ENCODE measurements around the gene ZFAND3.

Gene ZFAND3

GRCh38 chr6:38068854-38069590 lies 249.5 kb downstream of the ZFAND3 start:
- Histone ChIP-seq H2AFZ (ENCODE audit: low read length) (no peak overlapping the region), H3K9me3 (replicated peaks; ENCODE audit: insufficient read depth, low read length) (no peaks in the 10 kb centered on the region), H3K4me3 (ENCODE audit: low read length) (no peak overlapping the region), H3F3A (ENCODE audit: insufficient read depth, low read length) (no peaks in the 10 kb centered on the region), H3K4me2 (ENCODE audit: low read depth, low read length) (no peak overlapping the region), H3K36me3 (replicated peaks; ENCODE audit: insufficient read depth, low read length) (no peaks in the 10 kb centered on the region), H3K9ac (ENCODE audit: low read length) (no peak overlapping the region), H3K27ac (ENCODE audit: low read length) (no peak overlapping the region), H3K4me1 (ENCODE audit: low read length) (no peaks in the 10 kb centered on the region), H3K27me3 (replicated peaks; ENCODE audit: insufficient read depth, low read length) (no peaks in the 10 kb centered on the region), H3K9me2 (replicated peaks; ENCODE audit: insufficient read depth, low read length) (no peaks in the 10 kb centered on the region), H4K20me1 (ENCODE audit: insufficient read depth, low read length) (no peaks in the 10 kb centered on the region), H3K79me2 (ENCODE audit: low read length) (no peaks in the 10 kb centered on the region)
- no peak for TF ChIP-seq EZH2phosphoT487 (IDR thresholded peaks at IDR 0.05; ENCODE audit: low read length)
- no peak for DNase-seq

DNA sequence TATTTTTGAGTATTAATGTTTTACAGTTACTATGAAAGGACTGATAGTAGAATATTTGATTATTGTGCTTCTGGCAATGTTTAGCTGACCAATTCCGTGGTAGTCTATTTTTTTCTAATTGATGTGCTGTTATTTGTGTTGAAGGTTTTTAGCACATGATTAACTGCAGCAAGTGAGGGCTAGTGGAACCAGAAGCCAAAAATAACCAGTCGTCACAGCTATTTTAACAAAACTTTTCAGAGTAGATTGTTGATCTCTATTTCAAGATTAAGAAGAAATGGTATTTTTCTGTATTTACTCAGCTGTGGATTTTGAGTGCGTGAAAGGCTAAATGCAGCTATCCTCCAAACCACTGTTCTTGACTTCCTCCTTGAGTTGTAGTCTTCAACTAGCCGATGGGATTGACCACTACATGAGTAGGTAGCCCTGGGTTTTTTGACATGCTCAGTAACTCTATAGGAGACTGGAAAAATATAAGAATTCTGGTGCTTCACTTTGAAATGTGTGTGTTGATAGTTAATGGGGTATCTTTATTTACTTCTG lies 258.0 kb downstream of the ZFAND3 start:
- Histone ChIP-seq H3K9me2 (replicated peaks; ENCODE audit: insufficient read depth, low read length) (no peaks in the 10 kb centered on the region), H3K4me2 (ENCODE audit: low read depth, low read length) (no peak overlapping the region), H3K9ac (ENCODE audit: low read length) (no peak overlapping the region), H3K27me3 (replicated peaks; ENCODE audit: insufficient read depth, low read length) (no peaks in the 10 kb centered on the region), H3K79me2 (ENCODE audit: low read length) (no peaks in the 10 kb centered on the region), H3K36me3 (replicated peaks; ENCODE audit: insufficient read depth, low read length) (no peaks in the 10 kb centered on the region), H3K27ac (ENCODE audit: low read length) (no peak overlapping the region), H3F3A (ENCODE audit: insufficient read depth, low read length) (no peaks in the 10 kb centered on the region), H3K9me3 (replicated peaks; ENCODE audit: insufficient read depth, low read length) (no peaks in the 10 kb centered on the region), H4K20me1 (ENCODE audit: insufficient read depth, low read length) (no peaks in the 10 kb centered on the region), H3K4me3 (ENCODE audit: low read length) (no peak overlapping the region), H2AFZ (ENCODE audit: low read length) (no peak overlapping the region), H3K4me1 (ENCODE audit: low read length) (no peaks in the 10 kb centered on the region)
- no peak for DNase-seq
- TF ChIP-seq, protein P1, sequence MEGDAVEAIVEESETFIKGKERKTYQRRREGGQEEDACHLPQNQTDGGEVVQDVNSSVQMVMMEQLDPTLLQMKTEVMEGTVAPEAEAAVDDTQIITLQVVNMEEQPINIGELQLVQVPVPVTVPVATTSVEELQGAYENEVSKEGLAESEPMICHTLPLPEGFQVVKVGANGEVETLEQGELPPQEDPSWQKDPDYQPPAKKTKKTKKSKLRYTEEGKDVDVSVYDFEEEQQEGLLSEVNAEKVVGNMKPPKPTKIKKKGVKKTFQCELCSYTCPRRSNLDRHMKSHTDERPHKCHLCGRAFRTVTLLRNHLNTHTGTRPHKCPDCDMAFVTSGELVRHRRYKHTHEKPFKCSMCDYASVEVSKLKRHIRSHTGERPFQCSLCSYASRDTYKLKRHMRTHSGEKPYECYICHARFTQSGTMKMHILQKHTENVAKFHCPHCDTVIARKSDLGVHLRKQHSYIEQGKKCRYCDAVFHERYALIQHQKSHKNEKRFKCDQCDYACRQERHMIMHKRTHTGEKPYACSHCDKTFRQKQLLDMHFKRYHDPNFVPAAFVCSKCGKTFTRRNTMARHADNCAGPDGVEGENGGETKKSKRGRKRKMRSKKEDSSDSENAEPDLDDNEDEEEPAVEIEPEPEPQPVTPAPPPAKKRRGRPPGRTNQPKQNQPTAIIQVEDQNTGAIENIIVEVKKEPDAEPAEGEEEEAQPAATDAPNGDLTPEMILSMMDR (IDR thresholded peaks at IDR 0.05; ENCODE audit: low read length) = no peak
- TF ChIP-seq EZH2 (optimal IDR thresholded peaks at IDR 0.05; ENCODE audit: low read depth, low read length) (no peak), EZH2phosphoT487 (IDR thresholded peaks at IDR 0.05; ENCODE audit: low read length) (no peak)

- H3K9ac ChIP-seq (ENCODE audit: low read length) = no peak overlapping the region
- no peak overlapping the region for H3K27ac ChIP-seq (ENCODE audit: low read length)
- no peaks in the 10 kb centered on the region for H4K20me1 ChIP-seq (ENCODE audit: insufficient read depth, low read length)
- H3K4me2 ChIP-seq (ENCODE audit: low read depth, low read length) = no peak overlapping the region
- no peak for DNase-seq
- no peaks in the 10 kb centered on the region for H3K4me1 ChIP-seq (ENCODE audit: low read length)
- no peaks in the 10 kb centered on the region for H3K27me3 ChIP-seq (replicated peaks; ENCODE audit: insufficient read depth, low read length)
- H3K79me2 ChIP-seq (ENCODE audit: low read length) = no peaks in the 10 kb centered on the region
- TF ChIP-seq, protein P1 (IDR thresholded peaks at IDR 0.05; ENCODE audit: low read length) = no peak
- H3K36me3 ChIP-seq (replicated peaks; ENCODE audit: insufficient read depth, low read length) = no peaks in the 10 kb centered on the region
- no peaks in the 10 kb centered on the region for H3K9me2 ChIP-seq (replicated peaks; ENCODE audit: insufficient read depth, low read length)
- H3K4me3 ChIP-seq (ENCODE audit: low read length) = no peak overlapping the region
- H2AFZ ChIP-seq (ENCODE audit: low read length) = no peak overlapping the region
- no peaks in the 10 kb centered on the region for H3F3A ChIP-seq (ENCODE audit: insufficient read depth, low read length)
- H3K9me3 ChIP-seq (replicated peaks; ENCODE audit: insufficient read depth, low read length) = no peaks in the 10 kb centered on the region; the same call in 1 of the 2 replicates
Observed at GRCh38 chr6:38078671-38079070, 259.1 kb downstream of the ZFAND3 start.

GRCh38 chr6:38079107-38079506 lies 259.6 kb downstream of the ZFAND3 start:
- no peak overlapping the region for H3K27ac ChIP-seq (ENCODE audit: low read length)
- TF ChIP-seq EZH2phosphoT487 (IDR thresholded peaks at IDR 0.05; ENCODE audit: low read length) = no peak
- TF ChIP-seq, protein P1 (IDR thresholded peaks at IDR 0.05; ENCODE audit: low read length) = no peak
- TF ChIP-seq EZH2 (optimal IDR thresholded peaks at IDR 0.05; ENCODE audit: low read depth, low read length) = no peak
- DNase-seq = no peak

More at GRCh38 chr6:38079107-38079506, 259.6 kb downstream of the ZFAND3 start:
- no peak overlapping the region for H3K4me2 ChIP-seq (ENCODE audit: low read depth, low read length)
- no peaks in the 10 kb centered on the region for H3K9me2 ChIP-seq (replicated peaks; ENCODE audit: insufficient read depth, low read length)
- no peaks in the 10 kb centered on the region for H3K4me1 ChIP-seq (ENCODE audit: low read length)
- H3K36me3 ChIP-seq (replicated peaks; ENCODE audit: insufficient read depth, low read length) = no peaks in the 10 kb centered on the region
- H3F3A ChIP-seq (ENCODE audit: insufficient read depth, low read length) = no peaks in the 10 kb centered on the region
- no peaks in the 10 kb centered on the region for H3K27me3 ChIP-seq (replicated peaks; ENCODE audit: insufficient read depth, low read length)
- no peak overlapping the region for H3K9ac ChIP-seq (ENCODE audit: low read length)
- H4K20me1 ChIP-seq (ENCODE audit: insufficient read depth, low read length) = no peaks in the 10 kb centered on the region
- H3K79me2 ChIP-seq (ENCODE audit: low read length) = no peaks in the 10 kb centered on the region
- H2AFZ ChIP-seq (ENCODE audit: low read length) = no peak overlapping the region
- H3K9me3 ChIP-seq (replicated peaks; ENCODE audit: insufficient read depth, low read length) = no peaks in the 10 kb centered on the region; the same call in 1 of the 2 replicates
- H3K4me3 ChIP-seq (ENCODE audit: low read length) = no peak overlapping the region
